ENCODE data around the gene CARNS1.

The CARNS1 gene

GRCh38 chr11:67435727-67436458, 20.4 kb downstream of the CARNS1 start:
- no peak for TF ChIP-seq CTCF (conservative IDR thresholded peaks at IDR 0.05)
- TF ChIP-seq ZFX (IDR thresholded peaks at IDR 0.05), result no peak
- H3K27ac ChIP-seq, result no peak overlapping the region

GRCh38 chr11:67436459-67437081, 21.1 kb downstream of the CARNS1 start:
- H3K27ac ChIP-seq, result no peak overlapping the region
- TF ChIP-seq ZFX (IDR thresholded peaks at IDR 0.05), result no peak

- H3K27ac ChIP-seq, result no peak within 1 kb of the TSS
- TF ChIP-seq ZFX (IDR thresholded peaks at IDR 0.05) (no peak), CTCF (conservative IDR thresholded peaks at IDR 0.05) (no peak)
Measured at GRCh38 chr11:67437082-67437808, 21.8 kb downstream of the CARNS1 start, which contains the start of gene PTPRCAP. Gene PTPRCAP (minus strand): TSS chr11:67437682. CDS start chr11:67437619, 63 bp downstream.

GRCh38 chr11:67437809-67438157, 22.3 kb downstream of the CARNS1 start:
- H3K27ac ChIP-seq, result no peak overlapping the region
- TF ChIP-seq ZFX (IDR thresholded peaks at IDR 0.05), result no peak
- TF ChIP-seq CTCF (conservative IDR thresholded peaks at IDR 0.05), result no peak

GRCh38 chr11:67438158-67438902, 22.9 kb downstream of the CARNS1 start:
- no peak overlapping the region for H3K27ac ChIP-seq
- TF ChIP-seq CTCF (conservative IDR thresholded peaks at IDR 0.05) (no peak), ZFX (IDR thresholded peaks at IDR 0.05) (no peak)

- no peak overlapping the region for H3K27ac ChIP-seq
- TF ChIP-seq ZFX (IDR thresholded peaks at IDR 0.05) (no peak), CTCF (conservative IDR thresholded peaks at IDR 0.05) (no peak)
Measured at GRCh38 chr11:67439321-67440228, 24.1 kb downstream of the CARNS1 start.
